NK-92 treated with Interleukin-12 subunit alpha and Interleukin-12 subunit beta, amount 100 ng/mL, for 24 hours (cell line): ENCODE results near the gene EVL.
A peak's percentile ranks its signal among the peaks of the same experiment; 100 is the strongest.

Experiments
- DNase-seq: peaks from one replicate; lab custom pipeline; 2025; lab: John Stamatoyannopoulos, UW

Gene EVL

GRCh38 chr14:100066962-100067361, 1.7 kb downstream of the EVL start:
- peak; percentile 30 for DNase-seq

GRCh38 chr14:100067481-100067880, 2.3 kb downstream of the EVL start:
- DNase-seq = no peak

- peak; percentile 88 for DNase-seq
Observed at GRCh38 chr14:100067971-100068959, 3.0 kb downstream of the EVL start.

- DNase-seq = no peak
Observed at GRCh38 chr14:100069161-100069800, 4.1 kb downstream of the EVL start.

GRCh38 chr14:100070310-100070709, 5.1 kb downstream of the EVL start:
- DNase-seq = no peak

GRCh38 chr14:100071545-100071944, 6.3 kb downstream of the EVL start:
- DNase-seq = no peak

GRCh38 chr14:100072783-100073346, 7.6 kb downstream of the EVL start:
- DNase-seq = no peak

GRCh38 chr14:100073576-100074430, 8.6 kb downstream of the EVL start:
- DNase-seq = no peak

GRCh38 chr14:100074431-100075100, 9.3 kb downstream of the EVL start:
- DNase-seq = no peak

- DNase-seq = no peak
Observed at GRCh38 chr14:100075681-100076080, 10.5 kb downstream of the EVL start.

- DNase-seq = no peak
Observed at GRCh38 chr14:100076133-100076532, 10.9 kb downstream of the EVL start.

GRCh38 chr14:100076606-100077005, 11.4 kb downstream of the EVL start:
- DNase-seq = no peak

GRCh38 chr14:100077441-100077840, 12.2 kb downstream of the EVL start:
- DNase-seq = no peak

GRCh38 chr14:100078216-100078803, 13.1 kb downstream of the EVL start:
- no peak for DNase-seq

- peak; percentile 75 for DNase-seq
Observed at GRCh38 chr14:100078997-100079725, 13.9 kb downstream of the EVL start.

GRCh38 chr14:100079726-100080005, 14.4 kb downstream of the EVL start:
- no peak for DNase-seq

- DNase-seq = no peak
Observed at GRCh38 chr14:100080206-100080605, 15.0 kb downstream of the EVL start.

GRCh38 chr14:100081997-100082625, 16.9 kb downstream of the EVL start:
- no peak for DNase-seq

GRCh38 chr14:100082723-100083122, 17.5 kb downstream of the EVL start:
- no peak for DNase-seq

- DNase-seq = no peak
Observed at GRCh38 chr14:100083706-100084105, 18.5 kb downstream of the EVL start.
